ENCODE results near the gene KIF11.

The KIF11 gene

DNA sequence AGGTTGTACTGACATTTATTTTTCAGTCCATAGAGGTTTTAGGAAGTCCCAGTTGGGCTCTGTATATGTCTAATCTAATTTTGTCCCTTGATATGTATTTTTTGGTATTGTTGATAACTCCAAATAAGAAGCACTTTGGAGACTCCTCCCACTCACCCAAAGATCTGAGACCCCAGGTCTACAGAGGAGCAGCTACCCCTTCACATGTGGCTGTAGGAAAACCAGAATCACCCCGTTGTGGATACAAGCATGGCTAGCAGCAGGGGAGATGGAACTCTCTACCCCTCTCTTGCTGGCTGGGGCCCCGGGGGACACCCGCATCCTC lies 106.2 kb downstream of the KIF11 start:
- peaks cover 23 to 62% (median 52%) of the 10 kb centered on the region in 4 experiments for H3K4me1 ChIP-seq (ENCODE audit: control extremely low read depth in 1 of 4, control insufficient read depth in 4 of 4, insufficient read depth in 4 of 4, low read length in 3 of 4)
- ChIA-PET CTCF (interaction anchor here (1.5 to 2.0 kb wide), 3 partner anchors 8 to 147 kb away, joined by 4 to 5 read pairs (median 4); no protein-coding TSS in a partner anchor), POLR2A (interaction anchor here (0.6 to 2.7 kb wide), 2 partner anchors 9 to 135 kb away, joined by 4 to 17 read pairs; partner anchors contain the start of gene HHEX)
- H3K4me3 ChIP-seq (ENCODE audit: control insufficient read depth in 1 of 7, extremely low read depth in 1 of 7, insufficient read depth in 4 of 7, low read depth in 2 of 7, low read length in 6 of 7), result peak overlapping the region in 6 of 7 experiments; percentile 48 to 73 (median 66)
- H3K9me3 ChIP-seq (ENCODE audit: control extremely low read depth in 1 of 5, control insufficient read depth in 4 of 5, insufficient read depth in 2 of 5, low read depth in 1 of 5, low read length in 4 of 5), result no peaks in the 10 kb centered on the region
- DNase-seq, result no peak
- peak overlapping the region in 1 of 2 experiments; percentile 62 for H3K27ac ChIP-seq (ENCODE audit: insufficient read depth in 1 of 2, low read depth in 1 of 2, low read length in 2 of 2, poor library complexity in 1 of 2, severe bottlenecking in 2 of 2)
- H3K27me3 ChIP-seq (replicated peaks in 2 of 5; ENCODE audit: control insufficient read depth in 4 of 5, insufficient read depth in 5 of 5, low read length in 4 of 5), result no peaks in the 10 kb centered on the region
- 0% methylated on average over 3 of the region's 3 CpGs for WGBS (ENCODE audit: insufficient coverage)
- H3K36me3 ChIP-seq (ENCODE audit: control insufficient read depth in 4 of 4, insufficient read depth in 4 of 4, low read length in 3 of 4), result peaks cover 7 to 18% (median 14%) of the 10 kb centered on the region in 4 experiments

DNA sequence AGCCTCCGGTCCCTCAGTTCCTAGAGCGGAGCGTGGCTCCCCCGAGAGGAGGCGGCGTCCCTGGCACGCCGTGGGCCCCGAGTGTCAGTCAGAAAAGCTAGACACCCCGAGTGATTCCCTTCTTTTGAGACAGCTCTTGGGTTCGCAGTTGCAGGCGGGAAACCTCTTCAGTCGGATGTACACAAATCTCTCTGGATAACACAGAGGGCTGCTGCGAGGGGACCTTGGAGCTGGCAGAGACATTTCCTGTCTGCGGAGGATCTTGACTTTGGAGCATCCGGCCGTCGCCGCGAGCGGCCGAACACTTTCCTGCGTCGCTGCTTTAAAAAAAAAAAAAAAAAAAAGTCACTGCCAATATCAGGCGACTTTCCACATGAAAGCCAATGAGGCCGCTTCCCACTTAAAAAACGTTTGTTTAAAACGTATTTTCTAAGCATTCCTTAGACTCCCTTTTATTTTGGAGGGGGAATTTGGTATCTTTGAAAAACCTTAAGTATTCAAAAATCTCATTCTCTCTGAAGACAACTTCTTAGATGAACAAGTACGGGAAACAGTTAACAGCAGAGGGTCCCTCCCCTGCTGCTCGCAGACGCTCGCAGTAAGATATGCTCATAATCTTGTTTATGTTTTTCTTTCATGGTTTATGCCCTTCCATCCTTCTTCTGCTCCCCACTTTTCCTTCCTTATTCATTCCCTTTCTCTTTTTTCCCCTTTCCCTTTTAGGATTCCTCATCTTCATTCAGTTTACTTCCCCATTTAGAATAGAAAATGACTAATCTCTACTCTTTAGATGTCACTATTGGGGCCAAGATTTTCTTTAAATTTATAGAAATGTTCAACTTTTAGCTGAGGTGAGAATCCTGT lies 106.8 kb downstream of the KIF11 start:
- H3K4me3 ChIP-seq (ENCODE audit: control insufficient read depth in 1 of 7, extremely low read depth in 1 of 7, insufficient read depth in 4 of 7, low read depth in 2 of 7, low read length in 6 of 7), result peak overlapping the region in 6 of 7 experiments; percentile 48 to 73 (median 66)
- no peaks in the 10 kb centered on the region for H3K9me3 ChIP-seq (ENCODE audit: control extremely low read depth in 1 of 5, control insufficient read depth in 4 of 5, insufficient read depth in 2 of 5, low read depth in 1 of 5, low read length in 4 of 5)
- POLR2A ChIA-PET, result interaction anchor here (2.7 kb wide), 1 partner anchor 9 kb away, joined by 17 read pairs; the partner anchor contains the start of gene HHEX
- no peaks in the 10 kb centered on the region for H3K27me3 ChIP-seq (replicated peaks in 2 of 5; ENCODE audit: control insufficient read depth in 4 of 5, insufficient read depth in 5 of 5, low read length in 4 of 5)
- 0% methylated on average over 24 of the region's 32 CpGs for WGBS (ENCODE audit: insufficient coverage)
- CTCF ChIA-PET, result interaction anchor here (1.5 to 2.0 kb wide), 3 partner anchors 9 to 147 kb away, joined by 4 to 5 read pairs (median 4); no protein-coding TSS in a partner anchor
- H3K27ac ChIP-seq (ENCODE audit: insufficient read depth in 1 of 2, low read depth in 1 of 2, low read length in 2 of 2, poor library complexity in 1 of 2, severe bottlenecking in 2 of 2), result peak overlapping the region in 1 of 2 experiments; percentile 62
- H3K4me1 ChIP-seq (ENCODE audit: control extremely low read depth in 1 of 4, control insufficient read depth in 4 of 4, insufficient read depth in 4 of 4, low read length in 3 of 4), result peaks cover 18 to 56% (median 47%) of the 10 kb centered on the region in 4 experiments
- peak; percentile 39 to 67 (median 52) for DNase-seq
- H3K36me3 ChIP-seq (ENCODE audit: control insufficient read depth in 4 of 4, insufficient read depth in 4 of 4, low read length in 3 of 4), result peaks cover 2 to 14% (median 9%) of the 10 kb centered on the region in 4 experiments

DNA sequence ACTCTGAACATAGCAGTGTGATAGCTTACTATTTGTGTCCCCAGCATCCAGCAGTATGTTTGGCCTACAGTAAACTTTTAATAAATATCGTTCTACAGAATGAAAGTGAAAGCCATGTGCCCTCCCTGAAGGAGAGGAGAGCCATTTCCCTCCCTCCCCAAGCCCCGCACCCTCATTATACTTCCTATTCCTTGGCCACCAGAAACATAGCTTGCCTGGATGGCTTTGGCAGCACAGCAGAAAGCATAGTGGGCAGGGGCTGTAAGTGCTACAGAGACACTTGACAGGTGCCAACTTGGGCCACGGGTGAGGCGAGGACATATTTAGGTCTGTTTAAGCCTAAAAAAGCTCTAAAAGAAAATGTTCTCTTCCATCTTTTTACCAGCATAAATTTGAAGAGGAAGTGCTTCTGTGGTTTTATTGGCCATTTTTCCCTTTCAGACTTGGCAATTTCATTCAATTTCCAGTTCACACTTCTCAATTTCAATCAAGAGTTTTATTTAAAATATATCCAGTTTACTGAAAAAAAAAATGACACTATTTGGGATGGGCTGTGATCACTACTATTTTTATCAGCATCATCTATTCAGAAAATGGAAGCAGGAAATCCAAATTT lies 109.5 kb downstream of the KIF11 start:
- Histone ChIP-seq H3K27me3 (replicated peaks in 2 of 5; ENCODE audit: control insufficient read depth in 4 of 5, insufficient read depth in 5 of 5, low read length in 4 of 5) (no peaks in the 10 kb centered on the region), H3K4me1 (ENCODE audit: control extremely low read depth in 1 of 4, control insufficient read depth in 4 of 4, insufficient read depth in 4 of 4, low read length in 3 of 4) (peaks cover 15 to 39% (median 31%) of the 10 kb centered on the region in 4 experiments), H3K27ac (ENCODE audit: insufficient read depth in 1 of 2, low read depth in 1 of 2, low read length in 2 of 2, poor library complexity in 1 of 2, severe bottlenecking in 2 of 2) (no peak overlapping the region), H3K9me3 (ENCODE audit: control extremely low read depth in 1 of 5, control insufficient read depth in 4 of 5, insufficient read depth in 2 of 5, low read depth in 1 of 5, low read length in 4 of 5) (no peaks in the 10 kb centered on the region), H3K4me3 (ENCODE audit: control insufficient read depth in 1 of 7, extremely low read depth in 1 of 7, insufficient read depth in 4 of 7, low read depth in 2 of 7, low read length in 6 of 7) (peak overlapping the region in 6 of 7 experiments; percentile 19 to 73 (median 50)), H3K36me3 (ENCODE audit: control insufficient read depth in 4 of 4, insufficient read depth in 4 of 4, low read length in 3 of 4) (no peaks in the 10 kb centered on the region)
- peak; percentile 67 to 90 (median 79) for DNase-seq
- POLR2A ChIA-PET, result interaction anchor here (0.6 to 1.5 kb wide), 4 partner anchors 11 to 117 kb away, joined by 3 to 7 read pairs (median 4); partner anchors contain the start of gene HHEX
- WGBS (ENCODE audit: insufficient coverage), result 8% methylated on average over 2 of the region's 4 CpGs
- CTCF ChIA-PET, result interaction anchor here (0.7 to 1.8 kb wide), 5 partner anchors 11 to 112 kb away, joined by 3 to 6 read pairs (median 4); partner anchors contain the start of gene HHEX
